WTC11 (cell line): ENCODE results near the gene KCNK15.
A peak's percentile ranks its signal among the peaks of the same experiment; 100 is the strongest.

Source experiments
- CREB1 ChIP-seq: sonication (generic); formaldehyde crosslinking; IDR thresholded peaks from 2 replicates; pipeline ENCODE4 v1.8.0; 2023; ENCODE audit warnings: mild to moderate bottlenecking, missing genetic modification reagents
- EMX1 ChIP-seq: fragments of 250-450 bp; sonication (Bioruptor Pico); IDR thresholded peaks from 2 replicates; pipeline ENCODE4 v1.8.0; 2021; ENCODE audit warnings: mild to moderate bottlenecking
- ESRRA ChIP-seq: sonication (generic); formaldehyde crosslinking; IDR thresholded peaks from 2 replicates; pipeline ENCODE4 v1.8.1; 2022; ENCODE audit warnings: mild to moderate bottlenecking, missing genetic modification reagents, borderline replicate concordance
- FOXK1 ChIP-seq: sonication (generic); formaldehyde crosslinking; IDR thresholded peaks from 2 replicates; pipeline ENCODE4 v1.8.0; 2022; ENCODE audit warnings: mild to moderate bottlenecking, moderate library complexity, missing genetic modification reagents
- FOXP1 ChIP-seq: sonication (generic); formaldehyde crosslinking; IDR thresholded peaks from 2 replicates; pipeline ENCODE4 v1.8.0; 2022; ENCODE audit warnings: missing genetic modification reagents, mild to moderate bottlenecking, moderate library complexity, borderline replicate concordance
- TF ChIP-seq, protein P1 (sequence below): sonication (generic); formaldehyde crosslinking; IDR thresholded peaks from 2 replicates; pipeline ENCODE4 v1.8.1; 2023; ENCODE audit warnings: mild to moderate bottlenecking, missing genetic modification reagents, moderate library complexity
- TF ChIP-seq, protein P2 (sequence below): fragments of 200-600 bp; IDR thresholded peaks from 2 replicates; pipeline ENCODE4 v1.8.0; 2022; ENCODE audit warnings: antibody characterized with exemption

DNA sequence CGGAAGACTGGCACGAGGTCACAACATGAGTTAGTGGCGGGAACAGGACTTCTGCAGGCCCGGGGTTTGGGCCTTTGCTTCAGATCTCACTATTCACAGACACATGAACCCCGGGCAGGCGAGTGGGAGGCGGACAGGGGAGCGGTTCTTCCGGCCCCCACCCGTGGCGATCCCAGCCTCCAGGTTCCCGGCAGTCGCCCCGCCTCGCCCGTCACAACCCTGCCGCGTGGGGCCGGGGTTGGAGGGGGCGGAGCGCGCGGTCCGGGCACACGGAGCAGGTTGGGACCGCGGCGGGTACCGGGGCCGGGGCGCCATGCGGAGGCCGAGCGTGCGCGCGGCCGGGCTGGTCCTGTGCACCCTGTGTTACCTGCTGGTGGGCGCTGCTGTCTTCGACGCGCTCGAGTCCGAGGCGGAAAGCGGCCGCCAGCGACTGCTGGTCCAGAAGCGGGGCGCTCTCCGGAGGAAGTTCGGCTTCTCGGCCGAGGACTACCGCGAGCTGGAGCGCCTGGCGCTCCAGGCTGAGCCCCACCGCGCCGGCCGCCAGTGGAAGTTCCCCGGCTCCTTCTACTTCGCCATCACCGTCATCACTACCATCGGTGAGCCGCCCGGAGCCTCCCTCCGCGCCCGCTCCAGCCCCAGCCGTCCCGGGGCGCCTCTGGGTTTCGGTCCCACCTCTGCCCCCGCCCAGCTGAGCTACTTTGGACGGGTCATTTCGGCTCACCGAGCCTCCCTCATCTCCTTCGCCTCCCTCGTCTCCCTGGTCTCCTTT, at the start of gene KCNK15:
- TF ChIP-seq EMX1 (CRISPR knock-in tag): no peak
- TF ChIP-seq CREB1 (CRISPR knock-in tag): no peak
- TF ChIP-seq ESRRA (CRISPR knock-in tag): peak; percentile 41; the same call in 1 of the 2 replicates
- TF ChIP-seq FOXP1 (CRISPR knock-in tag): peak; percentile 50; the same call in 1 of the 2 replicates
- TF ChIP-seq FOXK1 (CRISPR knock-in tag): 0 out of 2 replicates have a peak, but pooled peaks have one; percentile 35
- TF ChIP-seq, protein P1, sequence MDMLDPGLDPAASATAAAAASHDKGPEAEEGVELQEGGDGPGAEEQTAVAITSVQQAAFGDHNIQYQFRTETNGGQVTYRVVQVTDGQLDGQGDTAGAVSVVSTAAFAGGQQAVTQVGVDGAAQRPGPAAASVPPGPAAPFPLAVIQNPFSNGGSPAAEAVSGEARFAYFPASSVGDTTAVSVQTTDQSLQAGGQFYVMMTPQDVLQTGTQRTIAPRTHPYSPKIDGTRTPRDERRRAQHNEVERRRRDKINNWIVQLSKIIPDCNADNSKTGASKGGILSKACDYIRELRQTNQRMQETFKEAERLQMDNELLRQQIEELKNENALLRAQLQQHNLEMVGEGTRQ (CRISPR knock-in tag): no peak
- TF ChIP-seq, protein P2, sequence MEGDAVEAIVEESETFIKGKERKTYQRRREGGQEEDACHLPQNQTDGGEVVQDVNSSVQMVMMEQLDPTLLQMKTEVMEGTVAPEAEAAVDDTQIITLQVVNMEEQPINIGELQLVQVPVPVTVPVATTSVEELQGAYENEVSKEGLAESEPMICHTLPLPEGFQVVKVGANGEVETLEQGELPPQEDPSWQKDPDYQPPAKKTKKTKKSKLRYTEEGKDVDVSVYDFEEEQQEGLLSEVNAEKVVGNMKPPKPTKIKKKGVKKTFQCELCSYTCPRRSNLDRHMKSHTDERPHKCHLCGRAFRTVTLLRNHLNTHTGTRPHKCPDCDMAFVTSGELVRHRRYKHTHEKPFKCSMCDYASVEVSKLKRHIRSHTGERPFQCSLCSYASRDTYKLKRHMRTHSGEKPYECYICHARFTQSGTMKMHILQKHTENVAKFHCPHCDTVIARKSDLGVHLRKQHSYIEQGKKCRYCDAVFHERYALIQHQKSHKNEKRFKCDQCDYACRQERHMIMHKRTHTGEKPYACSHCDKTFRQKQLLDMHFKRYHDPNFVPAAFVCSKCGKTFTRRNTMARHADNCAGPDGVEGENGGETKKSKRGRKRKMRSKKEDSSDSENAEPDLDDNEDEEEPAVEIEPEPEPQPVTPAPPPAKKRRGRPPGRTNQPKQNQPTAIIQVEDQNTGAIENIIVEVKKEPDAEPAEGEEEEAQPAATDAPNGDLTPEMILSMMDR: no peak
